Measurements from ENCODE around the gene VAMP4. TPM values are rescaled to one million over a fixed set of nuclear protein-coding genes. Genes with fewer than 3 reads are reported as not detected.

VAMP4 gene
- total and polyA plus RNA-seq, 10 of the 15 experiments (the other 5 are each of a cell fraction or from before 2014, with no cell fraction given), result 0.90 to 7.9 (median 4.3) TPM

DNA sequence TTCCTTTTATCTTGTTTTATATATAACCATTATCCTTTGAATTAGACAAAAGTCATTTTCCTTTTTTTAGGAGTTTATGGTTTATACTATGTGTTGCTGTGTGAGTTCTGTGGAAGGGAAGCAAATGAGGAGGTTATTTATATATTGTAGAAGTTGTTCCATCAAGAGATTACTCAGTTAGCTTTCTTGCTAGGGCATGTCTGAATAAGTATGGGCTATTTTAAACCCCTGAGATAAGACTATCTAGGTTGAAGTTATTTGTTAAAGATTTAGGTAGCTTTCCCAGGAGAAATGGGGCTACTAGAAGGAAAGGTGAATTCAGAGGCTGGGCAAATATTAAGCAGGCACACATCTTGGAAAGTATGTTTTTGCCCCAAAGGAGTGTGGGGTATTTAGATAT is 16.1 kb upstream of the VAMP4 start:
- CTCF ChIA-PET, result no interaction called here

DNA sequence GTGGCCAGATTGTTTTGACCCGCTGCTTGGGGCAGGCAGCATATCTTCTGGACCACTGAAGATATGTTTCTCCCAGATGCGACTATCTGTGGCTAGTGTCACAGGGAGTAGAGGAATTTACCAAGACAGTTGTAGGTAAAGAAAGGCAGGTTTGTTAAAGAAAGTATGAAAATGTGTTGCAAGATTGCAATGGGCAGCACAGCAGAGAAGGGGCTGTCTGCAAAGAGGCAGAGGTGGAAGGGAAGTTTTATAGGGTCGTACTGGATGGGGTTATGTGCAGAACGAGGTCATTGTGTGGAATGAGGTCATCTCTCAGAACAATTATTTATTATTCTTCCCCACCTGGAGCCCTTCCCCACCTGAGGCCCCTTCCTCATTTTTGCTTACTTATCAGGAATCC is 15.0 kb upstream of the VAMP4 start:
- Histone ChIP-seq H3K9ac (ENCODE audit: control insufficient read depth, insufficient read depth, low read length) (no peak overlapping the region), H3K27me3 (replicated peaks in 1 of 2; ENCODE audit: control insufficient read depth in 2 of 2, insufficient read depth in 2 of 2, low read length in 1 of 2) (no peaks in the 10 kb centered on the region; a peak in 1 of 4 replicates), H3K4me1 (ENCODE audit: control insufficient read depth, insufficient read depth, low read length) (no peaks in the 10 kb centered on the region), H3K79me2 (ENCODE audit: control insufficient read depth, insufficient read depth, low read length) (no peaks in the 10 kb centered on the region), H3K4me3 (no peak overlapping the region), H3K4me2 (ENCODE audit: control insufficient read depth, insufficient read depth) (no peak overlapping the region), H3K36me3 (ENCODE audit: control insufficient read depth in 2 of 2, insufficient read depth in 2 of 2, low read length in 1 of 2) (no peaks in the 10 kb centered on the region), H3K9me3 (replicated peaks; ENCODE audit: control insufficient read depth, insufficient read depth, low read length) (no peaks in the 10 kb centered on the region), H3K27ac (ENCODE audit: control insufficient read depth, insufficient read depth) (no peak overlapping the region), H2AFZ (ENCODE audit: control insufficient read depth, low read depth, low read length) (no peak overlapping the region), H4K20me1 (ENCODE audit: control insufficient read depth, insufficient read depth) (no peaks in the 10 kb centered on the region)
- FAIRE-seq (no peak), ATAC-seq (no peak), DNase-seq (ENCODE audit: low read depth, low spot score) (no peak)
- TF ChIP-seq, protein P1, sequence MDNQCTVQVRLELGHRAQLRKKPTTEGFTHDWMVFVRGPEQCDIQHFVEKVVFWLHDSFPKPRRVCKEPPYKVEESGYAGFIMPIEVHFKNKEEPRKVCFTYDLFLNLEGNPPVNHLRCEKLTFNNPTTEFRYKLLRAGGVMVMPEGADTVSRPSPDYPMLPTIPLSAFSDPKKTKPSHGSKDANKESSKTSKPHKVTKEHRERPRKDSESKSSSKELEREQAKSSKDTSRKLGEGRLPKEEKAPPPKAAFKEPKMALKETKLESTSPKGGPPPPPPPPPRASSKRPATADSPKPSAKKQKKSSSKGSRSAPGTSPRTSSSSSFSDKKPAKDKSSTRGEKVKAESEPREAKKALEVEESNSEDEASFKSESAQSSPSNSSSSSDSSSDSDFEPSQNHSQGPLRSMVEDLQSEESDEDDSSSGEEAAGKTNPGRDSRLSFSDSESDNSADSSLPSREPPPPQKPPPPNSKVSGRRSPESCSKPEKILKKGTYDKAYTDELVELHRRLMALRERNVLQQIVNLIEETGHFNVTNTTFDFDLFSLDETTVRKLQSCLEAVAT (IDR thresholded peaks at IDR 0.05), result no peak
- TF ChIP-seq, protein P2, sequence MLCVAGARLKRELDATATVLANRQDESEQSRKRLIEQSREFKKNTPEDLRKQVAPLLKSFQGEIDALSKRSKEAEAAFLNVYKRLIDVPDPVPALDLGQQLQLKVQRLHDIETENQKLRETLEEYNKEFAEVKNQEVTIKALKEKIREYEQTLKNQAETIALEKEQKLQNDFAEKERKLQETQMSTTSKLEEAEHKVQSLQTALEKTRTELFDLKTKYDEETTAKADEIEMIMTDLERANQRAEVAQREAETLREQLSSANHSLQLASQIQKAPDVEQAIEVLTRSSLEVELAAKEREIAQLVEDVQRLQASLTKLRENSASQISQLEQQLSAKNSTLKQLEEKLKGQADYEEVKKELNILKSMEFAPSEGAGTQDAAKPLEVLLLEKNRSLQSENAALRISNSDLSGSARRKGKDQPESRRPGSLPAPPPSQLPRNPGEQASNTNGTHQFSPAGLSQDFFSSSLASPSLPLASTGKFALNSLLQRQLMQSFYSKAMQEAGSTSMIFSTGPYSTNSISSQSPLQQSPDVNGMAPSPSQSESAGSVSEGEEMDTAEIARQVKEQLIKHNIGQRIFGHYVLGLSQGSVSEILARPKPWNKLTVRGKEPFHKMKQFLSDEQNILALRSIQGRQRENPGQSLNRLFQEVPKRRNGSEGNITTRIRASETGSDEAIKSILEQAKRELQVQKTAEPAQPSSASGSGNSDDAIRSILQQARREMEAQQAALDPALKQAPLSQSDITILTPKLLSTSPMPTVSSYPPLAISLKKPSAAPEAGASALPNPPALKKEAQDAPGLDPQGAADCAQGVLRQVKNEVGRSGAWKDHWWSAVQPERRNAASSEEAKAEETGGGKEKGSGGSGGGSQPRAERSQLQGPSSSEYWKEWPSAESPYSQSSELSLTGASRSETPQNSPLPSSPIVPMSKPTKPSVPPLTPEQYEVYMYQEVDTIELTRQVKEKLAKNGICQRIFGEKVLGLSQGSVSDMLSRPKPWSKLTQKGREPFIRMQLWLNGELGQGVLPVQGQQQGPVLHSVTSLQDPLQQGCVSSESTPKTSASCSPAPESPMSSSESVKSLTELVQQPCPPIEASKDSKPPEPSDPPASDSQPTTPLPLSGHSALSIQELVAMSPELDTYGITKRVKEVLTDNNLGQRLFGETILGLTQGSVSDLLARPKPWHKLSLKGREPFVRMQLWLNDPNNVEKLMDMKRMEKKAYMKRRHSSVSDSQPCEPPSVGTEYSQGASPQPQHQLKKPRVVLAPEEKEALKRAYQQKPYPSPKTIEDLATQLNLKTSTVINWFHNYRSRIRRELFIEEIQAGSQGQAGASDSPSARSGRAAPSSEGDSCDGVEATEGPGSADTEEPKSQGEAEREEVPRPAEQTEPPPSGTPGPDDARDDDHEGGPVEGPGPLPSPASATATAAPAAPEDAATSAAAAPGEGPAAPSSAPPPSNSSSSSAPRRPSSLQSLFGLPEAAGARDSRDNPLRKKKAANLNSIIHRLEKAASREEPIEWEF (IDR thresholded peaks at IDR 0.05; ENCODE audit: insufficient replicate concordance, low read depth, low read length), result no peak
- TF ChIP-seq NFIC (IDR thresholded peaks at IDR 0.05; ENCODE audit: low read depth, low read length) (no peak), SMAD5 (IDR thresholded peaks at IDR 0.05; ENCODE audit: low read depth) (no peak), TARDBP (IDR thresholded peaks at IDR 0.05; ENCODE audit: borderline replicate concordance) (no peak), GABPA (IDR thresholded peaks at IDR 0.05; ENCODE audit: low read depth) (no peak), ASH2L (IDR thresholded peaks at IDR 0.05; ENCODE audit: borderline replicate concordance, low read depth) (no peak), ZNF207 (IDR thresholded peaks at IDR 0.05; ENCODE audit: borderline replicate concordance) (no peak), HDAC2 (IDR thresholded peaks at IDR 0.05) (no peak), RCOR1 (conservative IDR thresholded peaks at IDR 0.05; ENCODE audit: low read depth, low read length) (no peak)
- intact Hi-C loops (cut with micrococcal nuclease; ENCODE audit: unreplicated experiment) (no loop called here), in situ Hi-C loops (cut with MboI) (no loop called here)
- CTCF ChIA-PET, result interaction anchor here (0.6 kb wide), 1 partner anchor 840 kb away, joined by 3 read pairs; no protein-coding TSS in a partner anchor
- SMC1A ChIA-PET (ENCODE audit: uncharacterized antibody, unreplicated experiment), result interaction anchor here (1.2 kb wide), 1 partner anchor 10 kb away, joined by 3 read pairs; no protein-coding TSS in a partner anchor
- BruUV-seq (replicated peaks), result no TSS peak
- 57% methylated on average over 4 of the region's 4 CpGs for WGBS (ENCODE audit: insufficient coverage, insufficient replicate concordance, low lambda C conversion rate, missing lambda C conversion rate)
- RAD21 ChIA-PET (ENCODE audit: unreplicated experiment), result no interaction called here
- POLR2A ChIA-PET, result no interaction called here

More for the DNA sequence above, 16.1 kb upstream of the VAMP4 start:
- in situ Hi-C loops (cut with MboI), result no loop called here
- H2AFZ ChIP-seq (ENCODE audit: control insufficient read depth, low read depth, low read length), result no peak overlapping the region
- H3K9me3 ChIP-seq (replicated peaks; ENCODE audit: control insufficient read depth, insufficient read depth, low read length), result no peaks in the 10 kb centered on the region
- no peak overlapping the region for H3K27ac ChIP-seq (ENCODE audit: control insufficient read depth, insufficient read depth)
- intact Hi-C loops (cut with micrococcal nuclease; ENCODE audit: unreplicated experiment), result no loop called here
- H3K9ac ChIP-seq (ENCODE audit: control insufficient read depth, insufficient read depth, low read length), result no peak overlapping the region
- H3K79me2 ChIP-seq (ENCODE audit: control insufficient read depth, insufficient read depth, low read length), result no peaks in the 10 kb centered on the region
- ChIA-PET POLR2A (no interaction called here), RAD21 (ENCODE audit: unreplicated experiment) (no interaction called here), SMC1A (ENCODE audit: uncharacterized antibody, unreplicated experiment) (no interaction called here)
- no peak for TF ChIP-seq MEF2A (IDR thresholded peaks at IDR 0.05; ENCODE audit: insufficient read depth, low read depth, low read length)
- TF ChIP-seq RAD21 (IDR thresholded peaks at IDR 0.05; ENCODE audit: insufficient read depth, low read depth, low read length), result no peak
- no peak for TF ChIP-seq FOXK2 (IDR thresholded peaks at IDR 0.05)
- no peak for TF ChIP-seq SP1 (IDR thresholded peaks at IDR 0.05; ENCODE audit: low read depth, low read length)
- TF ChIP-seq RCOR1 (conservative IDR thresholded peaks at IDR 0.05; ENCODE audit: low read depth, low read length), result no peak
- no TSS peak for BruUV-seq (replicated peaks)
- no peaks in the 10 kb centered on the region for H3K36me3 ChIP-seq (ENCODE audit: control insufficient read depth in 2 of 2, insufficient read depth in 2 of 2, low read length in 1 of 2)
- H3K27me3 ChIP-seq (replicated peaks in 1 of 2; ENCODE audit: control insufficient read depth in 2 of 2, insufficient read depth in 2 of 2, low read length in 1 of 2), result no peaks in the 10 kb centered on the region; a peak in 2 of 4 replicates
- no peak for FAIRE-seq
- no peaks in the 10 kb centered on the region for H4K20me1 ChIP-seq (ENCODE audit: control insufficient read depth, insufficient read depth)
- no peak for DNase-seq (ENCODE audit: low read depth, low spot score)
- H3K4me2 ChIP-seq (ENCODE audit: control insufficient read depth, insufficient read depth), result no peak overlapping the region
- no peak overlapping the region for H3K4me3 ChIP-seq
- ATAC-seq, result no peak
- no peaks in the 10 kb centered on the region for H3K4me1 ChIP-seq (ENCODE audit: control insufficient read depth, insufficient read depth, low read length)
